ENCODE data around the gene HLA-A. TPM values are rescaled to one million over a fixed set of nuclear protein-coding genes. Genes with fewer than 3 reads are reported as not detected.

Gene HLA-A
- total and polyA plus RNA-seq, 9 of the 15 experiments (the other 6 are each of a cell fraction or from before 2014, with no cell fraction given): 0.46 to 3.3 TPM; not detected in 7

DNA sequence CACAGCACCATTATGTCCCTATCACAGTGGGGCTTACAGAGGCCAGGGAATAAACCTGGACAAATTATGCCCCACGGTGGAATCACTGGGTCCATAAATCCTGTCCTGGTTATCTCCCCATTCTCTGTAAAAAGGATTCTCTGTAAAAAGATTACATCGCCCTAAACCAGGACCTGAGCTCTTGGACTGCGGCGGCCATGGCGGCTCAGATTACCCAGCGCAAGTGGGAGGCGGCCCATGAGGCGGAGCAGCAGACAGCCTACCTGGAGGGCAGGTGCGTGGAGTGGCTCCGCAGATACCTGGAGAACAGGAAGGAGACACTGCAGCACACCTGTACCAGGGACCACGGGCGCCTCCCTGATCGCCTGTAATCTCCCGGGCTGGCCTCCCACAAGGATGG, 8.4 kb upstream of the HLA-A start:
- no peak for FAIRE-seq
- BruUV-seq (replicated peaks): no TSS peak
- H3K4me2 ChIP-seq (ENCODE audit: insufficient read depth, low read length): no peak overlapping the region

DNA sequence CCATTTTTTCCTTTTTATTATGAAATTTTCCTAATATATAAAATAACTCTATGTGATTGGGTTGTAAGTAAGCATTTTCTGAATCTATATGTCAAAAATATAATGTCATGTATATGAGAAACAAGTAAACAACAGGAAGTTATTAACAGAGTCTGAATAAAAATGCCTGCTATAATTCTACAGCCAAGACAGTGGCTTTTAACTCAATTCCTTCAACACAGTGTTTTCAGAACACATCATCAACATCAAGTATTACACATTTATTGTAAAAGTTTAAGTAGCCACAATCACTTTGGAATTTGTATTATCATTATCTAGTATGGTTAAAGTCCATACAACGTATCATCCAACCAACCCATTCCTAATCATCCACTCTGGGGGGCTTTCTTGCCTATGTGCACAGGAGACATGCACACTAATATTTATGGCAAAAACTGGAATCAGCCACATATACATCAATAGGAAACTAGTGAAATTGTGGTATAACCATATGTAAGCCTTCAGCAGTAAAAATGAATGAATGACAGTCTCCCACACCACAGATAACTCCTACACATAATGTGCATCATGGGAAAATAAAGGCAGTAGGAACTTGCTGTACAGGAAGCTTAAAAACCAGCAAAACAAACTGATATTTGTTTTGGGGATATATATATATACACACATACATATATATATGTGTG, 6.9 kb upstream of the HLA-A start:
- WGBS (ENCODE audit: insufficient coverage, low coverage, missing lambda C conversion rate): 5% methylated on average over 1 of the region's 1 CpG
- FAIRE-seq: no peak
- POLR2A ChIA-PET: no interaction called here
- no peak for DNase-seq (ENCODE audit: extremely low read depth in 1 of 4, low spot score in 3 of 4)
- Histone ChIP-seq H3K4me3 (no peak overlapping the region), H3K9me3 (replicated peaks; ENCODE audit: control insufficient read depth, insufficient read depth, low read depth, low read length) (no peaks in the 10 kb centered on the region), H3K4me1 (replicated peaks in 1 of 2; ENCODE audit: control insufficient read depth in 2 of 2, insufficient read depth in 2 of 2, low read length in 2 of 2) (no peaks in the 10 kb centered on the region), H3K36me3 (ENCODE audit: control insufficient read depth, insufficient read depth, low read length) (no peaks in the 10 kb centered on the region), H3K27ac (ENCODE audit: extremely low read depth, low read depth, low read length) (no peak overlapping the region), H3K4me2 (ENCODE audit: insufficient read depth, low read length) (no peak overlapping the region), H3K9me1 (ENCODE audit: control insufficient read depth, insufficient read depth, low read length) (no peaks in the 10 kb centered on the region), H3K79me2 (ENCODE audit: control insufficient read depth, insufficient read depth, low read length) (no peaks in the 10 kb centered on the region), H4K20me1 (replicated peaks; ENCODE audit: control insufficient read depth, insufficient read depth, low read length) (no peaks in the 10 kb centered on the region), H3K27me3 (ENCODE audit: control insufficient read depth in 2 of 2, insufficient read depth in 2 of 2, low read length in 2 of 2) (peaks cover 7 to 9% of the 10 kb centered on the region in 2 experiments; a peak in 3 of 5 replicates), H3K9ac (ENCODE audit: insufficient read depth in 1 of 2, low read depth in 2 of 2, low read length in 2 of 2) (no peak overlapping the region), H2AFZ (ENCODE audit: low read depth, low read length) (no peak overlapping the region)
- CTCF ChIA-PET (ENCODE audit: low intra/inter-chr PET ratio): no interaction called here
- no peak for TF ChIP-seq RBM15 (IDR thresholded peaks at IDR 0.05; ENCODE audit: insufficient read depth, low read length)
- no peak for TF ChIP-seq BMI1 (IDR thresholded peaks at IDR 0.05; ENCODE audit: low read length)
- no TSS peak for BruUV-seq (replicated peaks)
- ATAC-seq: no peak
- in situ Hi-C loops (cut with MboI) (no loop called here), intact Hi-C loops (cut with micrococcal nuclease) (no loop called here)

More for the DNA sequence above, 8.4 kb upstream of the HLA-A start:
- no peak overlapping the region for H3K9ac ChIP-seq (ENCODE audit: insufficient read depth in 1 of 2, low read depth in 2 of 2, low read length in 2 of 2)
- no peak for DNase-seq (ENCODE audit: extremely low read depth in 1 of 4, low spot score in 3 of 4)
- H3K9me1 ChIP-seq (ENCODE audit: control insufficient read depth, insufficient read depth, low read length): no peaks in the 10 kb centered on the region
- no peaks in the 10 kb centered on the region for H3K79me2 ChIP-seq (ENCODE audit: control insufficient read depth, insufficient read depth, low read length)
- no peak overlapping the region for H2AFZ ChIP-seq (ENCODE audit: low read depth, low read length)
- TF ChIP-seq TAF7 (tag; IDR thresholded peaks at IDR 0.05): no peak
- POLR2A ChIA-PET: no interaction called here
- CTCF ChIA-PET (ENCODE audit: low intra/inter-chr PET ratio): no interaction called here
- intact Hi-C loops (cut with micrococcal nuclease) (no loop called here), in situ Hi-C loops (cut with MboI) (no loop called here)
- no peak overlapping the region for H3K27ac ChIP-seq (ENCODE audit: extremely low read depth, low read depth, low read length)
- H3K4me3 ChIP-seq: no peak overlapping the region
- H4K20me1 ChIP-seq (replicated peaks; ENCODE audit: control insufficient read depth, insufficient read depth, low read length): no peaks in the 10 kb centered on the region
- no peak for ATAC-seq
- peaks cover 7 to 11% of the 10 kb centered on the region in 2 experiments; a peak in 3 of 5 replicates for H3K27me3 ChIP-seq (ENCODE audit: control insufficient read depth in 2 of 2, insufficient read depth in 2 of 2, low read length in 2 of 2)
- no peaks in the 10 kb centered on the region for H3K36me3 ChIP-seq (ENCODE audit: control insufficient read depth, insufficient read depth, low read length)
- no peaks in the 10 kb centered on the region for H3K9me3 ChIP-seq (replicated peaks; ENCODE audit: control insufficient read depth, insufficient read depth, low read depth, low read length)
- 18% methylated on average over 14 of the region's 14 CpGs for WGBS (ENCODE audit: insufficient coverage, low coverage, missing lambda C conversion rate)
- no peaks in the 10 kb centered on the region for H3K4me1 ChIP-seq (replicated peaks in 1 of 2; ENCODE audit: control insufficient read depth in 2 of 2, insufficient read depth in 2 of 2, low read length in 2 of 2)
